Subcutaneous abdominal adipose tissue (tissue), 5 donors: ENCODE data around the gene LAMC2.

Experiments used
- H3K27ac ChIP-seq: one replicate; pipeline ENCODE4 v1.7.0; 2013; ENCODE audit warnings: low read depth, mild to moderate bottlenecking, inconsistent platforms, low read length, moderate library complexity
- H3K27me3 ChIP-seq, 5 donors: one replicate each; pipeline ENCODE4 v1.7.0; 2013; ENCODE audit warnings: low read length in 5 of 5, inconsistent platforms in 1 of 5; ENCODE audit not compliant: control insufficient read depth in 5 of 5, insufficient read depth in 4 of 5
- H3K36me3 ChIP-seq, 5 donors: one replicate each; pipeline ENCODE4 v1.7.0; 2013; ENCODE audit warnings: low read length in 5 of 5; ENCODE audit not compliant: control insufficient read depth in 5 of 5, insufficient read depth in 5 of 5
- H3K4me1 ChIP-seq, 5 donors: one replicate each; pipeline ENCODE4 v1.7.0; 2013; ENCODE audit warnings: low read length in 5 of 5, mild to moderate bottlenecking in 3 of 5, moderate library complexity in 1 of 5; ENCODE audit not compliant: control insufficient read depth in 5 of 5, insufficient read depth in 5 of 5
- H3K4me3 ChIP-seq, 5 donors: one replicate each; pipeline ENCODE4 v1.7.0; 2013; ENCODE audit warnings: low read length in 5 of 5, low read depth in 1 of 5
- H3K9ac ChIP-seq, 5 donors: one replicate each; pipeline ENCODE4 v1.7.0; 2013; ENCODE audit warnings: low read length in 5 of 5, mild to moderate bottlenecking in 4 of 5, moderate library complexity in 3 of 5
- H3K9me3 ChIP-seq, 5 donors: one replicate each; pipeline ENCODE4 v1.7.0; 2013; ENCODE audit warnings: low read length in 5 of 5; ENCODE audit not compliant: control insufficient read depth in 5 of 5
- donor health status: healthy.
- donor health status: healthy.
- donor health status: healthy.
- donor health status: healthy.
- donor health status: healthy.

LAMC2 gene

GRCh38 chr1:183206538-183207122 lies 20.6 kb downstream of the LAMC2 start:
- H3K9me3 ChIP-seq: no peaks in the 10 kb centered on the region
- peaks cover 0 to 19% (median 4%) of the 10 kb centered on the region in 5 donors for H3K4me1 ChIP-seq
- H3K36me3 ChIP-seq: no peaks in the 10 kb centered on the region
- H3K4me3 ChIP-seq: no peak overlapping the region
- H3K9ac ChIP-seq: no peak overlapping the region
- no peak overlapping the region for H3K27ac ChIP-seq
- H3K27me3 ChIP-seq: no peaks in the 10 kb centered on the region

DNA sequence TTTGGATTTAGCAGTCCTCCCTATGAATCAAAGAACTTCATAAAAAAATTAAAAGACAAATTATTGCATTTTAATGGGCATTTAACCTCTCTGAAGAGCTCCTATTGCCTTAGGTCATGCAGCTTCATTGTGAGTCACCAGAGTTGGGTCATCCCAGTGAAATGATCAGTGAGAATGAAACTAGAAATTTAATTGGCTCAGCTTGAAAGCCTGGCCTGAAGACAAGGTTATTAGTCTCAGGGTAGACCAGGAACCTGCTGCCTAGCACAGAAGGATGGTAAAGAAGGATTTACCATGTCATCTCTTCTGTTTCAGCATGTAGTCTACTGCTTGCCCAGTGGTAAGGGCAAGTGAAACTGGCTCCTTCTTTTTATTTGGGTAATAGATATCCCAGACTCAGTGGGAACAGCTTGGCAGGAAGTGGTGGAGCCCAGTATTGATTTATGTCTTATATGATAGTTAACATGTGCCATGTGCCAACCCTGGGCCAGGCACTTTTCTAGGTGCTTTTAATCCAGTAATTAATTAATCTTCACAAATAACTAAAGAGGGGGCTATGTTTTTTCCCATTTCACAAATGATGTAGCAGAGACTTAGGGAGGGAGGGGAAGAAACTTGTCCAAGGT lies 23.6 kb downstream of the LAMC2 start:
- no peak overlapping the region for H3K27ac ChIP-seq
- no peak overlapping the region for H3K9ac ChIP-seq
- H3K36me3 ChIP-seq: no peaks in the 10 kb centered on the region

GRCh38 chr1:183210681-183211080 lies 24.6 kb downstream of the LAMC2 start:
- no peak overlapping the region for H3K4me3 ChIP-seq
- no peaks in the 10 kb centered on the region for H3K27me3 ChIP-seq
- no peaks in the 10 kb centered on the region for H3K36me3 ChIP-seq
- no peak overlapping the region for H3K9ac ChIP-seq
- H3K4me1 ChIP-seq: peaks cover 0 to 22% (median 5%) of the 10 kb centered on the region in 5 donors
- H3K9me3 ChIP-seq: no peaks in the 10 kb centered on the region
- no peak overlapping the region for H3K27ac ChIP-seq

More for the DNA sequence above, 23.6 kb downstream of the LAMC2 start:
- Histone ChIP-seq H3K27me3 (no peaks in the 10 kb centered on the region), H3K9me3 (no peaks in the 10 kb centered on the region), H3K4me1 (peaks cover 0 to 26% (median 8%) of the 10 kb centered on the region in 5 donors), H3K4me3 (no peak overlapping the region)

- Histone ChIP-seq H3K4me3 (no peak overlapping the region), H3K9me3 (no peaks in the 10 kb centered on the region), H3K27me3 (no peaks in the 10 kb centered on the region), H3K4me1 (peaks cover 0 to 36% (median 20%) of the 10 kb centered on the region in 5 donors), H3K9ac (no peak overlapping the region), H3K27ac (no peak overlapping the region), H3K36me3 (no peaks in the 10 kb centered on the region)
Observed at GRCh38 chr1:183212870-183213269, 26.8 kb downstream of the LAMC2 start.

DNA sequence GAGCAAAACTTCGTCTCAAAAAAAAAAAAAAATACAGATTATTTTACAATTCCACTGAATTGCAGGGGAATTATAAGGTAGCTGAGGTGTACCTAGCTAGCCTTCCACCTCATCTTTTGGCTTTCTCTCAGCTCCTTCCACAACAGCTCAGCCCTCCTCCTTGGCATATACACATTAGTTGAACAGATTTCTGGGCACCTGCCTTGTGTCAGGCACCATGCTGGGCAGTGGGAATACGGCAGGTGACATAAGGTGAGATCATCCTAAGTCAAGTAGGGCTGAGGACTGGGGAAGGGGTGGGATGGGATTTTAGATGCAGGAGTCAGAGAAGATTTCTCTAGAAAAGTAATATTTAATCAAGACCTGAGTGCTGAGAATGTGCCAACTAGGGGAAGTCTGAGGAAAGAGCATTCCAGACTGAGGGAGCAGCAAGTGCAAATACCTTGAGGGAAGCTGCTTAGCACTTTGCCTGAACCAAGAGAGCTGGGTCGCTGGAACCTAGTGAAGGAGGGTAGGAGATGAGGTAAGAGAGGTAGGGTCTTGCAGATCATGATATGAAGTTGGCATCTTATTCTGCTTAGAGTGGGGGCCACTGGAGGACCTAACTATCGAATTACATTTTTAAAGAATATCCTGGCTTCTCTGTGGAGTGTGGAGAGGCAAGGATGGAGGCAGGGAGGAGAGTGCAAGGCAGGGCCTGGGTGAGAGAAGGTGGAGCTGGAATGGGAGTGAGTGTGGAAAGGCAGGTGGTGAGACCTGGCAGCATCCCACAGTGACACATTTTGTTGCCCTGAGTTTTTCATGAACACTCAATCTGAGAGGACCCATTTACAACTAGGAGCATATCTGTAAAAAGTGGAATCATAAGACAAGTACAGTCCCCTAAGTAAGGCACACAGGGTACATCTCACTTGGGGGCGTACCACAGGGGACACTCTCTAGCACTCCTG lies 28.2 kb downstream of the LAMC2 start:
- no peaks in the 10 kb centered on the region for H3K9me3 ChIP-seq
- no peaks in the 10 kb centered on the region for H3K36me3 ChIP-seq
- H3K9ac ChIP-seq: no peak overlapping the region
- no peak overlapping the region for H3K4me3 ChIP-seq
- no peak overlapping the region for H3K27ac ChIP-seq
- peaks cover 10 to 46% (median 32%) of the 10 kb centered on the region in 5 donors for H3K4me1 ChIP-seq
- no peaks in the 10 kb centered on the region for H3K27me3 ChIP-seq

- no peaks in the 10 kb centered on the region for H3K27me3 ChIP-seq
- H3K9ac ChIP-seq: no peak overlapping the region
- H3K4me3 ChIP-seq: no peak overlapping the region
- H3K4me1 ChIP-seq: peaks cover 10 to 42% (median 38%) of the 10 kb centered on the region in 5 donors
- H3K36me3 ChIP-seq: no peaks in the 10 kb centered on the region
- H3K9me3 ChIP-seq: no peaks in the 10 kb centered on the region
- no peak overlapping the region for H3K27ac ChIP-seq
Observed at GRCh38 chr1:183215076-183215720, 29.1 kb downstream of the LAMC2 start.

- H3K36me3 ChIP-seq: no peaks in the 10 kb centered on the region
- H3K9ac ChIP-seq: no peak overlapping the region
- no peak overlapping the region for H3K4me3 ChIP-seq
- peaks cover 10 to 42% (median 38%) of the 10 kb centered on the region in 5 donors for H3K4me1 ChIP-seq
- no peaks in the 10 kb centered on the region for H3K9me3 ChIP-seq
- no peaks in the 10 kb centered on the region for H3K27me3 ChIP-seq
- no peak overlapping the region for H3K27ac ChIP-seq
Observed at GRCh38 chr1:183215936-183216335, 29.9 kb downstream of the LAMC2 start.

- Histone ChIP-seq H3K27me3 (no peaks in the 10 kb centered on the region), H3K27ac (peak overlapping the region; percentile 96), H3K9ac (peak overlapping the region in 4 of 5 donors; percentile 1 to 63 (median 26)), H3K9me3 (no peaks in the 10 kb centered on the region), H3K36me3 (no peaks in the 10 kb centered on the region), H3K4me1 (peaks cover 10 to 42% (median 38%) of the 10 kb centered on the region in 5 donors), H3K4me3 (no peak overlapping the region)
Observed at GRCh38 chr1:183218027-183218618, 32.1 kb downstream of the LAMC2 start.

DNA sequence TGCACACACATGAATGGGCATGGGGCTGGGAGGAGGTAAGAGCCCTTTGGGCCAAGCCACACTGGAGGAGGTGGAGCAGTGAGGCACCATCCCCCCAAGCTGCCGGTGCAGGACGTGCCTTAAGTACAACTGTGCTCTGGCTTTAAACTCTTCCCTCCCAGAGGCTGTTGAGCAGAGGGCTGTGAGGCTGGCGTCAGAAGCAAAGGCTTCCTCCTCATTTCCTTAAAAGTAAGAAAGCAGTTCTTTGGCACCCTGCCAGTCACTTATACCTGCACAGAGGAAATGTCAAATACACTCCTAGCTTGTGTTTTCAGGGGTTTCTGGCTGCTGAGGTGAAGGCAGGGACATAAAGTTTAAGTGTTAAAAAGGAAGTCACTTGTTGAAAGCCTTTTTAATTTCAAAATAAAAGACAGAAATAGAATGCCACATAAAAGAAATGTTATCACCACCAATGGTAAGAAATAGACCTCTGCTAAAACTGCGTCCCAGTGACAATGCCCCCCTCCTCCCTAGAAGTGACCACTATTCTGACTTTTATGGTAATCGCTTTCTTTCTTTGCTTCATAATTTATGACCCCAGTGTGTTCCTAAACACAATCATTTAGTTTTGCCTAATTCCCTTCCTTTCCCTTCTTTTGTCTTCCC lies 33.0 kb downstream of the LAMC2 start:
- no peaks in the 10 kb centered on the region for H3K27me3 ChIP-seq
- H3K9ac ChIP-seq: peak overlapping the region in 2 of 5 donors; percentile 1 to 63
- peaks cover 10 to 41% (median 36%) of the 10 kb centered on the region in 5 donors for H3K4me1 ChIP-seq
- no peaks in the 10 kb centered on the region for H3K36me3 ChIP-seq
- H3K4me3 ChIP-seq: peak overlapping the region in 2 of 5 donors; percentile 13 to 43
- H3K27ac ChIP-seq: peak overlapping the region; percentile 96
- H3K9me3 ChIP-seq: no peaks in the 10 kb centered on the region
